ENCODE results near the gene ICE2. TPM values are rescaled to one million over a fixed set of nuclear protein-coding genes. Genes with fewer than 3 reads are reported as not detected.

Gene ICE2
- total RNA-seq, 2 experiments from 2014 or later = 74.1 to 74.5 TPM

DNA sequence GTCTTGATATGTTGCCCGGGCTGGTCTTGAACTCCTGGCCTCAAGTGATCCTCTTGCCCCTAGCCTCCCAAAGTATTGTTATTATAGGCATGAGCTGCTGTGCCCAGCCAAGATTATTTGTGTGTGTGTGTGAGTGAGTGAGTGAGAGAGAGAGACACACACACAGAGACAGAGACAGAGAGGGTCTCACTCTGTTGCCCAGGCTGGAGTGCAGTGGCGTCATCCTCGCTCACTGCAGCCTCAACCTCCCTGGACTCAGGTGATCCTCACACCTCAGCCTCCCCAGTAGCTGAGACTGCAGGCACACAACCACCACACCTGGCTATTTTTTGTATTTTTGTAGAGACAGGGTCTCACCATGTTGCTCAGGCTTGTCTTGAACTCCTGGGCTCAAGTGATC is 5.8 kb downstream of the ICE2 start:
- ChIA-PET POLR2A (no interaction called here), CTCF (interaction anchor here (1.0 kb wide), 1 partner anchor 8 kb away, joined by 3 read pairs; no protein-coding TSS in a partner anchor)
- Mint-ChIP-seq H3K36me3 (ENCODE audit: low read depth) (peaks cover 53% of the 10 kb centered on the region), H3K4me3 (no peak overlapping the region), H3K27me3 (no peaks in the 10 kb centered on the region), H3K9me3 (no peaks in the 10 kb centered on the region), H3K4me1 (ENCODE audit: low read depth) (peaks cover 46% of the 10 kb centered on the region), H3K27ac (no peak overlapping the region)
- ATAC-seq (no peak), DNase-seq (no peak)
- TF ChIP-seq, protein P1, sequence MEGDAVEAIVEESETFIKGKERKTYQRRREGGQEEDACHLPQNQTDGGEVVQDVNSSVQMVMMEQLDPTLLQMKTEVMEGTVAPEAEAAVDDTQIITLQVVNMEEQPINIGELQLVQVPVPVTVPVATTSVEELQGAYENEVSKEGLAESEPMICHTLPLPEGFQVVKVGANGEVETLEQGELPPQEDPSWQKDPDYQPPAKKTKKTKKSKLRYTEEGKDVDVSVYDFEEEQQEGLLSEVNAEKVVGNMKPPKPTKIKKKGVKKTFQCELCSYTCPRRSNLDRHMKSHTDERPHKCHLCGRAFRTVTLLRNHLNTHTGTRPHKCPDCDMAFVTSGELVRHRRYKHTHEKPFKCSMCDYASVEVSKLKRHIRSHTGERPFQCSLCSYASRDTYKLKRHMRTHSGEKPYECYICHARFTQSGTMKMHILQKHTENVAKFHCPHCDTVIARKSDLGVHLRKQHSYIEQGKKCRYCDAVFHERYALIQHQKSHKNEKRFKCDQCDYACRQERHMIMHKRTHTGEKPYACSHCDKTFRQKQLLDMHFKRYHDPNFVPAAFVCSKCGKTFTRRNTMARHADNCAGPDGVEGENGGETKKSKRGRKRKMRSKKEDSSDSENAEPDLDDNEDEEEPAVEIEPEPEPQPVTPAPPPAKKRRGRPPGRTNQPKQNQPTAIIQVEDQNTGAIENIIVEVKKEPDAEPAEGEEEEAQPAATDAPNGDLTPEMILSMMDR (IDR thresholded peaks at IDR 0.05) = no peak
- intact Hi-C loops (cut with micrococcal nuclease) = no loop called here

DNA sequence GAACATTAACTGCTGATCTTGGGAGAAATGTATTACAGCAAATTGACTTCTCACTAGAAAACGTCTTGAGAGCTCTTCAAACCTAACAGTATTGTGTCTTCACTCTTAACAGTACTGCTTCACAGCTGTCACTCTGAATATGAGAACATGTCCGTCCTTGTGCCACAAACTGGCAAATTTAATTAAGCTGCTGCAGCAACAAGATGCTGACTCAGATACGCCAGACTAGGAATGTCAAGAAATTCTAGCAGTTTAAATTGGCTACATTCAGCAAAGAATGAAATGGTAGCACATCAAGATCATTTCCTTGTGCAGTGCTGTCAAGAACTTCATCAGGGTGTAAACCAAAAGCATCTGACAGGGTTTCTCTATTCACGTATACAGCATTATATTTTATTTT is 7.6 kb downstream of the ICE2 start:
- Mint-ChIP-seq H3K4me3 (no peak overlapping the region), H3K4me1 (ENCODE audit: low read depth) (peaks cover 31% of the 10 kb centered on the region), H3K27me3 (no peaks in the 10 kb centered on the region), H3K27ac (no peak overlapping the region), H3K9me3 (no peaks in the 10 kb centered on the region), H3K36me3 (ENCODE audit: low read depth) (peaks cover 46% of the 10 kb centered on the region)
- POLR2A ChIA-PET = no interaction called here
- TF ChIP-seq, protein P1 (IDR thresholded peaks at IDR 0.05) = no peak
- intact Hi-C loops (cut with micrococcal nuclease) = no loop called here
- CTCF ChIA-PET = interaction anchor here (0.7 to 1.5 kb wide), 3 partner anchors 50 to 461 kb away, joined by 3 to 6 read pairs (median 3); no protein-coding TSS in a partner anchor
- DNase-seq (no peak), ATAC-seq (no peak)

DNA sequence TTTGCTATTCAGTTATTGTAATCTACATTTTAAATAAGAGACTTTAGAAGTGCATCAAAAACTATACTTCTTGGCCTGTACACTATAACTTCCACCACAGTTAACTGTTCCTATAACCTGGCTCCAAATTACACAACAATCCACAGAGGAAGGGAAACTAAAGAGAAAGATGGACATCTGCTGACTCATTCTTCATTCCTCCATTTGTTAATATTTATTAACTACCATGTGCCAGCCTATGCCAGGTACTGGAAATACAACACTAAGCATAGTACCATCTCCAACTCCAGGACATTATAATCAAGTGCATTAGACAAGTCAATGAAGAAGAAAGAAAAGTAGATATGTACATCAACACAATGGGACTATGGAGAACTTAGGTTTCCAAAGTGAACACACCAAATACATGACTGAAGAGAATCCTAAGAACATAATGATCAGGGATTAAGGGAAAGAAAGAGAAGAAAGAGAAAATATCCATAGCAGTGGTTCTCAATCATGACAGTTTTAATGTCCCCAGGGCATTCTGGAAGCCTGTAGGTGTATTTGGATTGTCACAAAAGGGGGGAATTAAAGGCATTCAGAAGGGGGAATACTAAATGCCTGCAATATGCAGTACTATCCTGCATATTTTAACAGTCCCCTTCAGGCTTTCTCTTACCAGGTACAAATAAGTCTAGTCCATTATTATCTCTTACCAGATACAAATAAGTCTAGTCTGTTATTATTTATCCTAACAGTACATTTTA is 8.9 kb downstream of the ICE2 start:
- Mint-ChIP-seq H3K27me3 (no peaks in the 10 kb centered on the region), H3K36me3 (ENCODE audit: low read depth) (peaks cover 49% of the 10 kb centered on the region), H3K9me3 (no peaks in the 10 kb centered on the region), H3K27ac (peak overlapping the region; percentile 17), H3K4me3 (no peak overlapping the region), H3K4me1 (ENCODE audit: low read depth) (peaks cover 25% of the 10 kb centered on the region)
- TF ChIP-seq, protein P1 (IDR thresholded peaks at IDR 0.05) = no peak
- no peak for DNase-seq
- ChIA-PET CTCF (no interaction called here), POLR2A (no interaction called here)
- ATAC-seq = no peak
- intact Hi-C loops (cut with micrococcal nuclease) = no loop called here

DNA sequence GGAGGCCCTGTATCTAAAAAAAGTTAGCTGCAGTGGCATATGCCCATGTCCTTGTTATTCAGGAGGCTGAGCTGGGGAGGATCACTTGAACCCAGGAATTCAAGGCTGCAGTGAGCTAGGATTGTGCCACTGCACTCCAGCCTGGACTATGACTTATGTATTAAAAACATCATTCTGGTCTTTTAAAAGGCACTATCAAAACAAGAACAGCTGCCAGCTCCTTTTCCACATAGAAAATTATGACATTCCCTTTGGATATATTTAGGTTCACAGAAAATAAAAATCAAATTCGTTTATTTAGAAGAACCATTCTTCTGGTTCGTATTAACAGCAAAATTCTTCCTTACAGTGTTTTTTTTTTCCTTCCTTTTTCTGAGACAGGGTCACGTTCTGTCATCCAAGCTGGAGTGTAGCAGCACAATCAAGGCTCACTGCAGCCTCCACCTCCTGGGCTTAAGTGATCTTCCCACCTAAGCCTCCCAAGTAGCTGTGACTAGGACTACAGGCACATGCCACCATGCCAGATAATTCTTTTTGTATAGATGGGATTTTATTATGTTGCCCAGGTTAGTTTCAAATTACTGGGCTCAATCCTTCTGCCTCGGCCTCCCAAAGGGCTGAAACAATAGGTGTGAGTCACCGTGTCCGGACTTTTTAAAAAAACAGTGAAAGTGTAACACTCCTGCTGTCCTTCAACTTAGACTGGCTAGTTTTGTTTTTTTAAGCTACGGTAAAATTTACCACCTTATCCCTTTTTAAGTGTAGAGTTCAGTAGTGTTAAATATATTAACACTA is 13.9 kb downstream of the ICE2 start:
- Mint-ChIP-seq H3K27me3 (no peaks in the 10 kb centered on the region), H3K4me3 (no peak overlapping the region), H3K36me3 (ENCODE audit: low read depth) (peaks cover 39% of the 10 kb centered on the region), H3K9me3 (no peaks in the 10 kb centered on the region), H3K27ac (no peak overlapping the region), H3K4me1 (ENCODE audit: low read depth) (peaks cover 5% of the 10 kb centered on the region)
- CTCF ChIA-PET = interaction anchor here (0.7 to 1.4 kb wide), 4 partner anchors 8 to 56 kb away, joined by 3 to 4 read pairs (median 3); no protein-coding TSS in a partner anchor
- intact Hi-C loops (cut with micrococcal nuclease) = no loop called here
- ATAC-seq = no peak
- POLR2A ChIA-PET = no interaction called here
- no peak for DNase-seq
- TF ChIP-seq, protein P1 (IDR thresholded peaks at IDR 0.05) = no peak

DNA sequence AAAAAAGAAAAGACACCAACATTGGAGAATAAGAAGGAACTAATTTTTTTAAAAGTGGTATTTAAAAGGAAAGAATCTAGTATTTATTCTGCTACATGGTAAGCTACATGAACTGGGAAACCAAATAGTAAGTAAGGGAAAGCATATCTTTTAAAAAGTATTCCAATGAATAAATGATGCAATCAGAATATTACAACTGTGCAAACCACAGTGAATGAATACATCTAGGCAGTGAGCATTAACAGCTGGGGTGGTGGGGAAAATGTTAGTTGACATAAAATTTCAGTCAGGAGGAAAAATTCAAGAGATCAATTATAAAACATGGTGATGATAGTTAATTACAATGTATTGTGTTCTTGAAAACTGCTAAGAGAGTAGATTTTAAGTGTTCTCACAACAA is 16.9 kb downstream of the ICE2 start:
- Mint-ChIP-seq H3K27me3 (no peaks in the 10 kb centered on the region), H3K9me3 (no peaks in the 10 kb centered on the region), H3K4me1 (ENCODE audit: low read depth) (no peaks in the 10 kb centered on the region), H3K27ac (peak overlapping the region; percentile 8), H3K4me3 (no peak overlapping the region), H3K36me3 (ENCODE audit: low read depth) (peaks cover 23% of the 10 kb centered on the region)
- no peak for DNase-seq
- no peak for ATAC-seq
- intact Hi-C loops (cut with micrococcal nuclease) = no loop called here
- ChIA-PET CTCF (no interaction called here), POLR2A (no interaction called here)
- TF ChIP-seq, protein P1 (IDR thresholded peaks at IDR 0.05) = no peak
